Measurements from ENCODE around the gene C1orf105. TPM values are rescaled to one million over a fixed set of nuclear protein-coding genes. Genes with fewer than 3 reads are reported as not detected.

Gene C1orf105
- total and polyA plus RNA-seq, 2 of the 8 experiments (the other 6 are each of a cell fraction or from before 2014, with no cell fraction given), result not detected

DNA sequence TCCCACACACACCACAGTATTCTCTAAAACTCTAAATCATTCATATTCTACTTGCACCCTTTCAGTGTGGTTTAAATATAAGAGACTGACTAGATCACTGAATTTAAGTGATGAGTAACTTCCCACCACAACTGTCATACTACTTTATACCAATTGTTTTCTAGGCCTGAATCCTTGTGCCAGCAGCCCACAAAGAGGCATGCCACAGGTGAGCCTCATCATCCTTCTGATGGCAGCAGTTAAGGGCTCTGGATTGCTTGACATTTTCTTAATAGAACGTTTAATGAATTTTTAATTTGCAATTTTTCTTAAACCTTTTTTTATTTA, 9.6 kb downstream of the C1orf105 start:
- no peak overlapping the region for H2BK15ac ChIP-seq (ENCODE audit: low read length)
- 96% methylated on average over 1 of the region's 1 CpG; no CpG with 5 or more reads in 1 of the 2 experiments for WGBS, 2 experiments (ENCODE audit: extremely low coverage in 1 of 2, insufficient coverage in 1 of 2, insufficient read length in 1 of 2, insufficient replicate concordance in 2 of 2, low coverage in 1 of 2, low lambda C conversion rate in 2 of 2, missing lambda C conversion rate in 1 of 2)
- no peak overlapping the region for H3K14ac ChIP-seq (ENCODE audit: insufficient read length)
- no peaks in the 10 kb centered on the region for H3K79me2 ChIP-seq (ENCODE audit: control insufficient read depth in 1 of 2, insufficient read depth in 2 of 2, low read length in 2 of 2)
- H2BK12ac ChIP-seq (ENCODE audit: low read depth, low read length), result no peak overlapping the region
- no peaks in the 10 kb centered on the region for H4K20me1 ChIP-seq (replicated peaks in 1 of 2; ENCODE audit: control insufficient read depth in 1 of 2, insufficient read depth in 2 of 2, low read length in 2 of 2)
- H2AK5ac ChIP-seq (ENCODE audit: low read depth, low read length), result no peak overlapping the region
- H2BK120ac ChIP-seq (replicated peaks; ENCODE audit: low read depth, low read length), result no peak overlapping the region
- no peak overlapping the region for H3K18ac ChIP-seq (ENCODE audit: extremely low read depth, low read length)
- H3K9ac ChIP-seq (replicated peaks in 1 of 4; ENCODE audit: extremely low read depth in 1 of 4, low read depth in 3 of 4, low read length in 3 of 4), result no peak overlapping the region
- no peaks in the 10 kb centered on the region for H3K36me3 ChIP-seq (ENCODE audit: control insufficient read depth in 2 of 4, insufficient read depth in 4 of 4, low read length in 3 of 4)
- H3K4me2 ChIP-seq (ENCODE audit: insufficient read depth in 1 of 2, low read depth in 2 of 2, low read length in 2 of 2), result no peak overlapping the region
- no peak overlapping the region for H3K23ac ChIP-seq (ENCODE audit: insufficient read length)
- no peak overlapping the region for H4K91ac ChIP-seq (replicated peaks; ENCODE audit: insufficient read length, low read length)
- no peaks in the 10 kb centered on the region for H3K79me1 ChIP-seq (ENCODE audit: low read depth, low read length)
- no peak overlapping the region for H3K56ac ChIP-seq (replicated peaks; ENCODE audit: insufficient read length, low read depth, low read length)
- H3K4ac ChIP-seq (replicated peaks; ENCODE audit: insufficient read length, low read depth, low read length), result no peak overlapping the region
- DNase-seq (ENCODE audit: low read depth in 1 of 2, low spot score in 2 of 2) (no peak), FAIRE-seq (no peak)
- H2AFZ ChIP-seq (ENCODE audit: low read length), result no peak overlapping the region
- H3K4me3 ChIP-seq (ENCODE audit: extremely low read depth in 1 of 4, insufficient read depth in 2 of 4, low read depth in 3 of 4, low read length in 4 of 4), result no peak overlapping the region
- ChIA-PET CTCF (ENCODE audit: partially characterized antibody) (interaction anchor here (0.6 to 3.7 kb wide), 19 partner anchors 10 to 509 kb away, joined by 3 to 20 read pairs (median 4); partner anchors contain the start of gene C1orf105), POLR2A (ENCODE audit: partially characterized antibody) (interaction anchor here (1.9 kb wide), 1 partner anchor 22 kb away, joined by 4 read pairs; no protein-coding TSS in a partner anchor)
- H2BK20ac ChIP-seq (ENCODE audit: low read length), result no peak overlapping the region
- no peaks in the 10 kb centered on the region for H3K9me3 ChIP-seq (ENCODE audit: insufficient read depth in 2 of 2, low read depth in 1 of 2, low read length in 1 of 2)
- H2BK5ac ChIP-seq (ENCODE audit: low read depth, low read length), result no peak overlapping the region
- peaks cover 3 to 5% (median 4%) of the 10 kb centered on the region in 4 experiments; a peak in 6 of 7 replicates for H3K4me1 ChIP-seq (replicated peaks in 1 of 4; ENCODE audit: control insufficient read depth in 3 of 4, insufficient read depth in 4 of 4, low read length in 3 of 4)
- H3K27me3 ChIP-seq (replicated peaks in 1 of 4; ENCODE audit: control insufficient read depth in 3 of 4, extremely low read depth in 1 of 4, insufficient read depth in 3 of 4, low read length in 3 of 4), result no peaks in the 10 kb centered on the region
- no peaks in the 10 kb centered on the region; the same call in 1 of the 2 replicates for H3K23me2 ChIP-seq (ENCODE audit: low read depth, low read length)
- H4K8ac ChIP-seq (ENCODE audit: extremely low read depth, insufficient read depth, low read length), result no peak overlapping the region
- H4K5ac ChIP-seq (ENCODE audit: insufficient read length, low read depth, low read length), result no peak overlapping the region
- no peak overlapping the region for H3K27ac ChIP-seq (ENCODE audit: low read depth, low read length)
- no peak for TF ChIP-seq SP1 (IDR thresholded peaks at IDR 0.05; ENCODE audit: low read depth, low read length)
- TF ChIP-seq RFX5 (IDR thresholded peaks at IDR 0.05; ENCODE audit: borderline replicate concordance, low read depth, low read length), result no peak
- no peak for TF ChIP-seq CTCF (IDR thresholded peaks at IDR 0.05; ENCODE audit: control extremely low read depth in 1 of 3, insufficient read depth in 1 of 3, low read depth in 1 of 3, low read length in 3 of 3)
- no peak for TF ChIP-seq KDM1A (IDR thresholded peaks at IDR 0.05; ENCODE audit: borderline replicate concordance, low read length)
- no peak for TF ChIP-seq EZH2 (IDR thresholded peaks at IDR 0.05; ENCODE audit: low read depth, low read length, severe bottlenecking)
- no peak for TF ChIP-seq YY1 (IDR thresholded peaks at IDR 0.05; ENCODE audit: low read depth, low read length)
- no peak for TF ChIP-seq JUND (IDR thresholded peaks at IDR 0.05; ENCODE audit: low read length)
- TF ChIP-seq CHD2 (IDR thresholded peaks at IDR 0.05; ENCODE audit: low read length), result no peak
- TF ChIP-seq EGR1 (IDR thresholded peaks at IDR 0.05; ENCODE audit: borderline replicate concordance, low read depth, low read length), result no peak
- TF ChIP-seq POU5F1 (IDR thresholded peaks at IDR 0.05; ENCODE audit: low read depth, low read length), result no peak
- TF ChIP-seq BCL11A (IDR thresholded peaks at IDR 0.05; ENCODE audit: low read depth in 2 of 2, low read length in 2 of 2), result no peak
